Activated CD8-positive, alpha-beta memory T cell treated with anti-CD3 and anti-CD28 coated beads, Interleukin-2, amount 50 U/mL, for 1 hour (primary cell): Measurements from ENCODE around the gene TAGAP.
A peak's percentile ranks its signal among the peaks of the same experiment; 100 is the strongest.
"Not testable (repeated sequence)": the region's sequence is repeated elsewhere in the genome, so short reads cannot be mapped to it uniquely, and the experiment has no call there.

ENCODE experiments used
- DNase-seq: peaks from one replicate; pipeline ENCODE4 v3.0.0-alpha.2; 2020; ENCODE audit errors: extremely low read depth

Gene TAGAP

DNA sequence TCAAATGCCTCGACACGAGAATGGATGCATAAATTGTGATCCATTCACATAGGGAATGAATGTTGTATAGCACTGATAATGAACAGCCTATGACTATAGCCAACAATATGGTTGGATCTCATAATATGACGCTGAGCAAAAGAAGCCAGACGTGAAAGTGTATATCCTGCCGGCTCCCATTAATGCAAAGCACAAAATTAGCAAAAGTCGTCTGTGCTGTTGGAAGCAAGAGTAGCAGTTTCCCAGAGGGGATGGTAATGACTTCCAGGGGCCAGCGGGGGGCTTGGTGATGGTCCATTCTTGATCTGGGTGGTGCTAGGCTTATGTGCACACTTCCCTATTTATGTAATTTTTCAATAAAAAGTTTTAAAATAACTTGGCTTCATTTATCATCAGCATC lies 1.0 kb upstream of the TAGAP start:
- DNase-seq = no peak

DNA sequence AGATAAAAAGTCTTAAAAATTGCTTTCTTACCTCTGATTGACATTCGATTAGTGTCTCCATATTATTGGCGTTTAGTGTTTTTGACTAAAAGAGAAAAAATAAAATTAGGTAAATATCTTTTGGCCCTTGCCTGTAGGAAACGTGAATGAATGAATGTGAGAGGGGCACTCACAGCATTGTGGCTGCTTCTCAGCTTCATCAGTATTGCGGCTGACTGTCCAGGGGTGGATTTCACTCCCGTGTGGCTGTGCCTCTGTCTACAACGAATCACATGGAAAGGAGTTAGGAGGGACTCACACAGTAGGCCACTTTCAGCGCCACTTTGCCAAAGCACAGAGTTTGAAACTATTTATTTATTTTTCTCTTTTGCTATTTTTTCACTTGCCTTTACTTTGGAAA lies 844 bp downstream of the TAGAP start:
- no peak for DNase-seq

DNA sequence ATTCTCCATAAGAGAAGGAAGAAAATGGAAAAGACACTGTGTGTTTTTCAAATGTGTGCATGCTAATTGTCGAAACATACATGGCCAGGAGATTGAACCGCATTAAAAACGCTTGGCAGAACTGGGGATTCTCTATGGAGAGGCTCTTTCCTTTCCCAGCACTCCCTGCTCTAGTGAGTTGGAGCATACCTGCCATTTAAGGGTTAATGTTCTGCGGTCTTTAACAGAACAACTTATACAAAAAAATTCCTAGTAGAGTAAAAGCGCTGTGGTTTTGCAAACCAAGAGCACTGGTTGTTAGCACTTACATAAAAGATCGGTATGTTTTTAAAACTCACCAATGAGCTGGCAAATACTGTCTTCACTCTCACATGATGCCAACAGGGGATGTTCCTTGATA lies 1.5 kb downstream of the TAGAP start:
- DNase-seq = no peak

DNA sequence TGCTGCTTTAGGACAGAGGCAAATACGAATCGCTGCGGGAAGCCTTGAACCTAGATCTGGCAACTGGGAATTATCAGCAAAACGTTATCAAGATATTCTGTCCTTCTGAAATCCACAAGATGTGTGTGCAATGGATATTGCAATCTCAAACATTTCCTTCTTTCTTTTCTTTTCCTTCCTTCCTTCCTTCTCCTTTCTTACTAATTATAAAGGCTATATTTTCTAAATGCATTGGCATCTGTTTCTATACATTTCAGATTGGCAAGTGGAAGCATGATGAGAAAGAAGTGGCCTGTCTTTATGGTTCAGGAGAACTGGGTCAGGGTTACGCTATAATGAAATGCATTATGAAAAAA lies 2.0 kb downstream of the TAGAP start:
- DNase-seq = no peak

DNA sequence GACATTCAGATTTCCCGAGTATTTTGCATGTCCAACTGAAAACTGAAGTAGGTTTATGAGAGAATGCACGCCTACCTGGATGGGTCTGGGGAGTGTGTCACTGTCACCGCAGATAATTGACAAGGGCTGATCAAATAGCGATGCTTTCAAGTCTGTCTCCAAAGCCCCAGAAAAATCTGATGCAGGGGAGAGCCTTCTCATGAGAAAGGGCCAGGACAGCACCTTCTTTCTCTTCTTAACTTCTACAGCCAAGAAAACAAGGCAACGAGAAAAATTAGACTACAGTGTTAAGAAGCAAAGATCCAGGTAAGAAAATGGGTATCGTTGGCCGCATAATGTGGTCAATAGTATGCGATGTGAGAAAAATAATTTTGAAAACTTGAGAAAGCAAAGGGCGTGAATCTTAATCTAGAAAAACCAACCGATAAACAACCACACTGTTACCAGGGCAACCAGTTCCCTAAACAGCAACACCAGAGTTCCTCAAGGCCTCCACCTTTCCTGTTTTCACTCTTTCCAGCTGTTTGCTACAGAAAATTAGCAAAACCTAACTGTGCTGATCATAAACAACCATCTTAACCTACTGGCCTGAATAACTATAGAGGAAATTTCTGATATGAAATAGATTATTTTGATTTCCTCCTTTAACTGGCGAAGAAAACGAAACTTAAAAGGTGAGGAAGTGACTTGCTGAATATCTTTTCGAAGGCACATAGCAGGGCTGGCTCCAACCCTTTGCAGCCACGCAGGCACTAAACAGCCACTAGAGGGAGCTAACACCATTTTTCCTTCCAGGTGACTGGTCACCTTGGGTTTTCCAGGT lies 2.6 kb downstream of the TAGAP start:
- DNase-seq = peak; percentile 50

DNA sequence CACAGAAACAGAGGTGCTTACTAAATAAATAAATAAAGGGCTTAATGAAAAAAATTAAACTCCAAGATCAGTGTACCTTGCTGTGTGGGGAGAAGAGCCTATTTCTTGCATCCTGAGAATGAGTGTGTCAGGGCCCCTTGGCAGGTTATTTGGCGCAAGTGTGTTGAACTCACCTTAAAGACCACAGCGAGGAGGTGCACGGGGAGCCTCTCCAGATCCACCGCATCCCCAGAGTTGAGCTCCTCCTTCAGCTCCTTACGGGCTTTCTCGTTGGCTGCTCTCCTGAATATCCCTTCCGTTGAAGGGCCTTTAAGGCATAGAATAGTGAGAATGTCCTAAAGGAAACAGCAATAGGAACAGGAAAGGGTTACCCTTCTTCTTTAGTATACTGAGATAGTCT lies 3.6 kb downstream of the TAGAP start:
- DNase-seq = no peak

DNA sequence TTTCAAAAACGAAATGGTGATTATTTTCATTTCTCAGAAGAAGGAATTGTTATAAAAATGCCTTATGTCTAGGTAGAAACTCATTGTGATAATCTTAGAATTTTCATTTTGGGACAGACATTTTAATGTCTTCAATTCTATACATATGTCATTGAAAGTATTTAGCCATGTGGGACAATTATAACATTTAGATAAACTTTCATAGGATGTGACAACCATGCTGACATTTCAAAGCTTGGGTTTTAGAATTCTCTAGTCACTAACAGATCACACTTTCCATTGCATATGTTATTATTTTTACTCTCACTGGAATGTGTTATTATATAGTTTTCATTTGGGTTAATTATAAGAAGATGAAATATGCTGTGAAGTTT lies 4.9 kb downstream of the TAGAP start:
- no peak for DNase-seq

DNA sequence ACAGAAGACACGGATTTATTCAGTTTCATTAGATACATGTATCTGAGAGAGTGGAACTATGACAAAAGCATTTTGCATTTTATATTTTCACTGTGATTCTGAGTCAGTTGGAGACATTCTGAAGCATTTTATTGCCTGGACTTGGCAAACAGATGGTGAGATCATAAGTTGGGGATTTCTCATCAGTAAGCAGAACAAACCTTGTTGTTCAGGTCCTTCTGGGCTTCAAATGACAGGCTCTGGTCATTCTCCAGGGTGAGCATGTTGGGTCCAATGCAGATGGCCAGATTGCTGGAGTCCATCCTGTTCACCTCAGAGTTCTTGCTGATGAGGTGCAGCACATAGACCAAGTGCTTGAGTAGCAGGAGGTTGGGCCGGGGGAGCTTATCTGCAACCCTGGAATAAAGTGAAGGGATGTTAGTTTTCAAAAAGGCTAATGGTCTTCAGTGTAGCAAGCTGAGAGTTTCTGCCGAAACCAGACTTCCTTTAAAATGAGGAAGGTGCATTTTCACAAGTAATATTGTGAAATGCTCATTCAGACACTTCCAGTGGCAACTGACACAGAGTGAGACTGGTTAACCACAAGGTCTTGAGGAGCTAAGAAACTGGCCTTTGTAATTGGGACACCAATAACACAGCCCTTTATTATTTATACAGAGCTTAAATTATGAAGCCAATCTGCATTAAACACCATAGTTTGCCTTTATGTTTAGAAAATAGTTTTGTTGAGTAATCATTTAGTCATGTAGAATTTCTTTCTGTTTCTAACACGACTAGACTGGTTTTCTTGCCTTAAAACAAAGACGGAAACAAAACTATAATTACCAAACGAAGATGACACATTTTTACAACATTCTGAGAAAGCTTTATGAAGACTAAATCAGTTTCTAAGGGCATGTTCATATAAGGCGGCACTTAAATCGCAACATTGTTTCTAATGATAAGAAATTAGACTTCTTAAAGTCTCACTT lies 5.6 kb downstream of the TAGAP start:
- DNase-seq = no peak

DNA sequence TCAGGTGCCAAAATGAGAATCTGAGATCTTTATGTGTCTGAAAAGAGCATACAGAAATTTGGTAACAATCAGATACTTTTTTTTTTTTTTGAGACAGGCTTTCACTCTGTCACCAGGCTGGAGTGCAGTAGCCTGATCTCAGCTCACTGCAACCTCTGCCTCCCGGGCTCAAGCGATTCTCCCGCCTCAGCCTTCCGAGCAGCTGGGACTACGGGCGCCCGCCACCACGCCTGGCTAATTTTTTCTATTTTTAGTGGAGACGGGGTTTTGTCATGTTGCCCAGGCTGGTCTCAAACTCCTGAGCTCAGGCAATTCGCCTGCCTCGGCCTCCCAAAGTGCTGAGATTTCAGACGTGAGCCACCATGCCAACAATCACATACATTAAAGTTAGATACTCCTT lies 6.5 kb downstream of the TAGAP start:
- DNase-seq = not testable (repeated sequence)

DNA sequence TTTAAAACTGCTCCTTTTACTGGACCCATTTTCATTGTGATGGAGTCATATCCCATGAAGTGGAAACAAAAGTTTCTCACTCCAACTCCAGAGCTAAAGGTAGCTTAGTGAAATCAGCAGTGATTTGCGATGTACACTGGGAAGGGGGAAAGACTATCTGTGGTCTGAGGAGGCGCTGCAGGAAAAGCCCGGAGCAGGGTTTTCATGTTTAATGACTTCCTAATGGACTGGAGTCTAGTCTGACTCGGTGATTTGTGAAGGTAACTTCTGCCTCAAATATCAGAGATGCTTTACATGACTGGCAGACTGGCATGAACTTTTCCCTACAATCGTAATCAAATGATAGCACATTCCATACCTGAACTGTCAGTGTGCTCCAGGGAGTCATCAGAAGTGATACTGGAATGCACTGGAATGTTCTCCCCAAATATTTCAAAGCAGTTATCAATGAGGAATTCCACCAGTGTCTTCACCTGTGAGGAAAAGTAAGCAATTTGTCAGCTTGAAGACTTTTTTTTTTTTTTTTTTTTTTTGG lies 7.0 kb downstream of the TAGAP start:
- DNase-seq = no peak

DNA sequence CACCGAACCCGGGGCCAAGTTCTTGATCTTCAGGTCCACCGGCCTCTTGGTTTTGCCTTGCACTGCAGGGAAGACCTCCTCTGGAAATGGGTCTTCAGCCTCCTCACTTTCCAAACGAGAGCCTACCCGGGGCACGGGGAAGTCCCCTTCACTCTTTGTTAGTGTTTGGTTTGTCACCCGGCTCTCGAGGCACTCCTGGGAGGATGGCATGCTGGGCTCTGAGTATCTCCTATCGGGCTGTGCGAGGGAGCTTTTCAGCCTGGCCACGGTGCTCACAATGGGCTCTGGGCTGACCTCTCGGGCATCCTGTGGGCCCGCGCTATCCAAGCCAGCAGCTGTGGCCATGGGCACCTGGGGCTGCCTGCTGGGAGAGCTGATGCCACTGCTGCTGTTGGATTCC lies 8.1 kb downstream of the TAGAP start:
- DNase-seq = no peak

DNA sequence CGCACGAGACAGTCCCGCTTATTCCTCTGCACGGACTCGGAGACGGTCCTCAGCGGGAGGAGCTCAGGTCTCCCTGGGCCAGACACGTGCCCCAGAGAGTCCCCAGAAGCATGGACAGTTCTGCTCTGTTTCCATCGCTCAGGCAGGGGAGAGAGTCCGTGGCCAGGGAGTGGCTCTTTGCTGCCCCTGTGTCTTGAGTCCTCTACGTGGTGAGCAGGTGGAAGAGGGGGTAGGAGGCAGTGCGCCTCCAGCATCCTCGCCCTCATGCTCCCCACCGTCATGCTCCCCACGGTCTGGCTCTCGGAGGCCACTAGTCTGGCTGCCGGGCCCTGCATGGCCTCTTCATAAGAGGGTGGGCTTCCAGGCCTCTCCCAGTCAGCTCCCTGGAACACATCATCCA lies 8.9 kb downstream of the TAGAP start:
- DNase-seq = no peak

DNA sequence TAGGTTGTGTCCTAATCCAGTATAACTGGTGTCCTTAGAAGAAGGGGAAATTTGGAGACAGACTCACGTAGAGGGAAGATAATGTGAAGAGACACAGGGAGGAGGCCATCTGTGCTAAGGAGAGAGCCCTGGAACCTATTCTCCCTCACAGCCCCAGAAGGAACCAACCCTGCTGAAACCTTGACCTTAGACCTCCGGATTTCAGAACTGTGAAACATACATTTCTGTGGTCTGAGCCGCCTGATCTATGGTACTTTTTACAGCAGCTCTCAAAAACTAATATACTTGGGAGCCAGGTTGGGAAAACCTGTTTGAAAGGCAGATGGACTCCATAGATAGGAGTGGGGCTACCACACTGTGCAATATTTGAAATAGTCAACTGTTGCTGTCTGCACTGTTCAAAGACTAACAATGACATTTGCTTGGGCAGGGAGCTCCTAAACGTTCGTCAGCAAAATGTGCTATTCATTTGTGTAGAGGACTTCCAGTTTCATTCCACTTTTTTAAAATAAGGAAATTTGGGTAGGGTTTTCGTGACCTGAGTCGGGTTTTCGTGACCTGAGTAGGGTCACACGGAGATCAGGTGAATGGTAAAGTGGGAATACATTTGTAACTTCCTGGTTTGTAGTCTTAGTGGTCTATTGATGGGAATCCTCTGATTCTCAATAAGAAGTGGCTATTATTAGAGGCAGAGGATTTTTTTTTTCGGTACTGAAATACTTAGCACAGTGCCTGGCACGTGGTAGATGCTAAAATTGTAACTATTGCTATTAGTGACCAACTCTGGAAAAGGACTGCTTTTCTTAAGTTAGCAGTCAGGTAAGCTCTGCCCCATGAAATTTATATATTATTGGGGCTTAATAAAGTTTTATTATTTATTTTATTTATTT lies 11.4 kb downstream of the TAGAP start:
- no peak for DNase-seq

DNA sequence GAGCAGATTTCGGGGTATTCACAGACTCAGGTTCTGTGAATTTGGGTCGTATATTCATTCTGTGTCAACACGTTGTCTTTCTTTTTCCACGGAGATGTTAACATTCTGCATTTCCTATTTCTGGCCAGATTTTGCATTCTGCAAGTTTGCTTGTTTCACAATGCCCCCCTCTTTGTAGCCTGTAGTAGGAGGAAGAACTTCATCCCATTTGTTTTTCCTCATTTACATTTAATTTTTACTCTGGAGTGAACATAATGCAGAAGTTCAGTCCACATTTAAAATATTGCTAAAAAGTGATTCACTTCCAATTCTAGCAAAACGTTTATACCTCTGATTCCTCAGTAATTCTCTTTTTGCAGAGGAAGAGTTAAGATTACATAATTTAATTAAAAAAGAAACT lies 12.9 kb downstream of the TAGAP start:
- no peak for DNase-seq

DNA sequence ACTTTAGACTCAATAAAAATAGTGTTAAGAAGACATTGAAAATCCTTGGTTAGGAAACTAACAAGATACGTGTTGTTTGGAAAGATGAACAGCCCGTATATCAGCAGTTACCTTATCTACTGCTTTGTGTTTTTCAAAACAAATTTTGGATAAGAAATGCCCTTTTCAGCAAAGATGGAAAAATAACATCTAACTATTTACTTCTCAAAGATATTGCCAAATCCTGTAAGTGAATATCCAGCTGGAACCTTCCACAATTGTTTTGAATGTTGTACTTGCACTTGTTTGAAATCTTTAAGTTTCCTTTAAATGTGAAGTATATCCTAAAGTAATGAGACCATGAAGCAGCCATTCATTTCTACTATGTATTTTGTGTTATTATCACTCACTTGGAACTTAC lies 14.6 kb downstream of the TAGAP start:
- no peak for DNase-seq

DNA sequence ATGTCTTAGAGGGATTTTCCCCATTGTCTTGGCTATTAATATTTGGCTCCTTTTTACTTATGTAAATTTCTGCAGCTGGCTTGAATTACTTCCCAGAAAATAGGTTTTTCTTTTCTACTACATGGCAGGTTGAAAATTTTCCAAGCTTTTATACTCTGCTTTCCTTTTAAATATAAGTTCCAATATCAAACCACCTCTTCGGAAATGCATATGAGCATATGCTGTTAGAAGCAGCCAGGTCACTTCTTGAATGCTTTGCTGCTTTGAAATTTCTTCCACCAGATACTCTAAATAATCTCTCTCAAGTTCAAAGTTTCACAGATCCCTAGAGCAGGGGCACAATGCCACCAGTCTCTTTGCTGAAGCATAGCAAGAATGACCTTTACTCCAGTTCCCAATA lies 19.6 kb downstream of the TAGAP start:
- not testable (repeated sequence) for DNase-seq

DNA sequence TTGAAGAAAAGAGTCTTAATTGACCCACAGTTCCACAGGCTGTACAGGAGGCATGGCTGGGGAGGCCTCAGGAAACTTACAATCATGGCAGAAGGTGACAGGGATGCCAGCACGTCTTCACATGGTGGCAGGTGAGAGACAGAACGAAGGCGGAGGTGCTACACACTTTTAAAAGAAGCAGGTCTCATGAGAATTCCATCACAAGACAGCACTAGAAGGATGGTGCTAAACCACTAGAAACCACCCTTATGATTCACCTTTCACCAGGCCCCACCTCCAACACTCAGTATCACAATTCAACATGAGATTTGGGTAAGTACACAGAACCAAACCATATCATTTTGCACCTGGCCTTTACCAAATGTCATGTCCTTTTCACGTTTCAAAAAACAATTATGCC lies 20.9 kb downstream of the TAGAP start:
- no peak for DNase-seq

DNA sequence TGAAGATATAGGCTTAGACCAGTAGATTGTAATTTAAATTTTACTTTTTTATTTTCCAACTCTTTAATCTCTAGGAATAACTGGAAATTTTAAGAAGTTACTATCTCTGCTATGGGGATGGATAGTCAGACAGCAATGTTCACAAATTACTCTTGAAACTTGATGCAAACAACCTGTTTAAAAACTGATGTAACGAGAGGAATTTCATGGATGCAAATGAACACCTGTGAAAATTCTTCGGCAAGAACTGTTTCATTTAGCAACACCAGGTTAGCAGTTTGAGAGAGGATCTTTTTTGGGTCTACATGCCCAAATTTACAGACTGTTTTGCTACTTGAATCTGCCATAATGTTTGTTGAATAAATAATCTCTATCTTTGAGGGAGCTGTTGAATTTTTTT lies 24.8 kb downstream of the TAGAP start:
- DNase-seq = no peak

DNA sequence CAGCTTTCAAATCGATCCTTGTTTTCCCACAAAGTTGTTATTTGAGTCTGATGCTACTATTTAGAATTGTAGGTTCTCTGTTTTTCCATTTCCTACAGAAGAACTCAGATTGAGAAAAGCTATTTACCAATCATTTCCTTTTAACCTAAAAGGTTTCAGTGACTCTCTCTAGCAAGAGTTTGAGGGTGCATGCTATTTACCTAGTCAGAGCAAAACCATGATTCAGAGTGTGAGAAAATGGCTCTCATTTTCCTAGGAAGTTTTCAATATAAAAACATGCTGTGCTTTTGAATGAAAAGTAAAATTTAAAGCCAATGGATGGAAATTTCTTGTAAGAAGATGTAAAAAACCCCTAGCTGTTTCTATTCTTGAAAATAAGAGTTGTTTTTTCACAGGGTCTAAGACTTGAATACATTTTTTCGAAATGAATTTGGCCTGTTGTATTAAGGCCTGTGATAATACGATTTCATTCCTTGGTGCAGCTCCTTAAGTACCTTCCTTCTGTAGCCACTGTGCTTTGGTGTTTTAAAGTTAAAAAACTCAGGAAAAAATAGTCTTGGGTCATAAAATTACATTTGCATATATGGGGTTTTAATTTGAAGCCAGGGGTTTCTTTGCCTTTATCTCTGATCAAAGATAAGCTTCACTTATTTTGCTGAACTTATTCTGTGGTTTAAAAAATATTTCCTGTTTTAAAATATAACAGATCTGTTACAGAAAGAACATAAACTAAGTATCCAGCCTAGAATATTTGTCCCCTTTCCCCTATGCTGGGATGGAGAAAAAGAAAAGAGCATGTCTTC lies 26.8 kb downstream of the TAGAP start:
- no peak for DNase-seq

DNA sequence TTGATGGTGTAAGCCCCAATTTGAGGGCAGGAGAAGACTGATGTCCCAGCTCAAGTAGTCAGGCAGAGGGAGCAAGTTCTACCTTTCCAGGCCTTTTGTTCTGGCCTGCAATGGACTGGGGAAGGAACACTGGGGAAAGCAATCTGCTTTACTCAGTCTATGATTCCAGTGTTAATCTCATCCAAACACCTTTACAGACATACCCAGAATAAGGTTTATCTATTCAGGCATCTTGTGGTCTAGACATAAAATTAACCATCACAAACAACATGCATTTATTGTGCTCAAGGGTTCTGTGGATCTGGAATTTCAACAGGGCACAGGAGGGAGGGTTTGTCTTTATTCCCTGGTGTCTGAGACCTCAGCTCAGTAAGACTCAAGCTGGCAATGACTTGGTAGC lies 30.4 kb downstream of the TAGAP start:
- DNase-seq = no peak

DNA sequence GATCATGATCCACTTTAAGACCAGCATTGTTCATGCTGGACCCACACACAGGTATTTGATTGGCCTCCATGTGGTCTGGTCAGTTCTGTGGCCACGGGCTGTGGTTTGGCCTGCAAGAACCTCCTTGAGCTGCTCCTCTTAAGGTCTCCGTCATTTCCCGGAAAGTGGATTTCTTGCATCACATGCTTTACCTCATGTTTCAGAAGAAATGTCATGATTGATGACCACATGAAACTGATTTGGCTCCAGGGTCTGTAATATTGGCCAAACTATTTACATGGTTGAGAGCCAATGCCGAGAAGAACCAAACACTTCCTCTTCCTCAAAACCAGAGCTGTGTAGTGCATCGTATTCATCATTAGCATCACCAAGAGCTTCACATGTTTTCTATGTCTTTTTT lies 31.6 kb downstream of the TAGAP start:
- no peak for DNase-seq
